NCI-H2196 treated with DMSO at 0.1 percent for 48 hours (cell line): Measurements from ENCODE around the gene ADAM11.

ENCODE experiments used
- DNase-seq: peaks from one replicate; lab custom pipeline; 2025; ENCODE audit not compliant: unreplicated experiment; lab: John Stamatoyannopoulos, UW

Gene ADAM11

DNA sequence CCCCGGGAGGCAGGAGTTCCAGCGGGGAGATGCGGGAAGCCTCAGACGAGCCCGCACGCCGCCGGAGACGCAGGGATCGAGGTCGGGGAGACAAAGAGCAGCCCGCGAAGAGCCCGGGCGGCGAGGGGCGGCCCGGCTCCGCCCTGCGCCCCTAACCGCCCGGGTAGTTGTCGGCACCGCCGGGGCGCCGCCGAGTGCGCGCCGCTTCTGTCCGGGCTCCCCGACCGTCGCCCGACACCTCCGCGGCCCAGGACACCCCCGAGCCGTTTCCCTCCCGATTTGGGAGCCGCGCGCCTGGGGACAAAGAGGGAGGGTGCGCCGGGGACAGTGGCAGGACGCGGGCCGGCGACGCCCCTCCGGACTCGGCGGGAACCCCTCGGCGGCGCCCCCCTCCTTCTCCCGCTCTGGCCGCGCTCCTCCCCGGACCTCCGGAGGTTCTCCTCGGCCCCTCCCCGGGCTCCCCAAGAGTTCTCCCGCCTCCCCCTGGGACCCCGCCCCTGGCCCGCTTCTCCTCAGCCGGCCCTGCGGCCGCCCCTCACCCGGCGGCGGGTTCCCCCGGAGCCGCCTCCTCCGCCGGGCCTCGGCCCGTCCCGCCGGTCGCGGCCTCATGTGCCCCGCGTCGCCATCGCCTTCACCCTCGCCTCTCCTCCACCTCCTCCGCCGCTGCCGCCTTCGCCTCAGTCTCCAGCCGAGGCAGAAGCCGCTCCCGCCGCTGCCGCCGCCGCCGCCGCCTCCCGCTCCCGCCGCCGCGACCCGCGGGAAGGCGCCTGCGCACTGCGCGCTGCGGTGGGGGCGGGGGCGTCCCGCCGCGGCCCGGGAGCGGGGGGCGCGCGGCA is 71.0 kb downstream of the ADAM11 start, which contains the start of gene GJC1:
Gene GJC1, minus strand, starts transcription at position 765 of the 836 bp plus-strand sequence. CDS start 24,470 bp downstream, outside the sequence.
- DNase-seq = no peak

DNA sequence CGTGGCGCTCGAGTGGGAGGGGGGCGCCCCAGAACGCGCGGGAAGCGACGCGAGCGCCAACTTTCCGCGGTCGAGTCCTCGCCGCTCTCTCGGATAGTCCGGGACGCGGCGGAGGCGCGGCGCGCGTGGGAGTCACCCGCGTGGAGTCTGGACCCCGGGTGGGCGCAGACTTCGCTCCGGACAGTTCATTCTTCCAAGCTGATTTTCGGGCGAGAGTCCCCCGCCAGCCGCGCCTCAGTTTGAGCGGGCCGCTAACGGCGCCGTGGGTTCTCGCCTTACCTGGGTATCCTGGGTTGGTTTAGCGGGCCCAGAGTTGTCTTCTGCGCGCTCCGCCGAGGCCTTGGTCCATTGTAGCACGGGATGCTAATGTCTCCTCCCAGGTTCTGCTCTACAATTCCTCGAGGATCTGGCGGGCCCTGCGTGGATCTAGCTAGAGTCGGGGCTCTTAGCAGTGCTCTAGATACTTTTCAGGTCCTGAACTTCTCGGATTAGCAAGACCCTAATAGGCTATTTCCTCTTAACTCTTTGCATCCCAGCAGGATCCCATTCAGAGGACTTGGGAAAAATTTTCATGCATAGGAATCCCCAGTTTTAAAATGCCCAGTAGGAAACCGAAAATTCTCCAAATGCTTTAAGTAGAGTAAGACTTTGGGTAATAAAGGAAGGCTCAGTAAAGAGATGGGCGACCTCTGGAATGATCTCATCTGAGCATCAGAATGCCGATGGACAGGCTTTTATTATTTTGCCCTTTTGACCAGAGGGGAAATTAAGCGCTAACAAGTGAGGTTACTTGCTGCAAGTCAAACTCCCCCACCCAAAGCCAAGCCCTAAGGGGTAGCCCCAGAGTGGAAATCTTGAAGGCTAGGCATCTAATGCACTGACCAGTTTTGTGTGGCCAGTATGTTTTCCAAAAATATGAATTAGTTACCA is 71.8 kb downstream of the ADAM11 start:
- no peak for DNase-seq

DNA sequence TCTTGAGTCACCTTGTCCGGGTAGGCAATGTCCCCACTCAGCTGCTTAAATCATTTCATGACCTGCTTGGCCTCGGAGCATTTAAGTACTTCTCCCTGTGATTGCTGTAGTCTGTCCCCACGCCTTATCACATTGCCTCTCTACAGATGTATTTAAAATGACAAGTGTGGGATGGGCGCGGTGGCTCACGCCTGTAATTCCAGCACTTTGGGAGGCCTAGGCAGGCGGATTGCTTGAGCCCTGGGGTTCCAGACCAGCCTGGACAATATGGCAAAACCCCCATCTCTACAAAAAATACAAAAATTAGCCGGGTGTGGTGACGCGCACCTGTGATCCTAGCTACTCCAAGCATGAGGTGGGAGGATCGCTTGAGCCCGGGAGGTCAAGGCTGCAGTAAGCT is 72.6 kb downstream of the ADAM11 start:
- no peak for DNase-seq
